ENCODE data around the gene PLET1.
A peak's percentile ranks its signal among the peaks of the same experiment; 100 is the strongest.

Gene PLET1

GRCh38 chr11:112241486-112241885 lies 19.2 kb downstream of the PLET1 start:
- DNase-seq (ENCODE audit: low read depth in 2 of 2): no peak

GRCh38 chr11:112238041-112238440 lies 22.6 kb downstream of the PLET1 start:
- no peak for DNase-seq (ENCODE audit: low read depth in 2 of 2)

- DNase-seq (ENCODE audit: low read depth in 2 of 2): no peak
These were observed 23.2 kb downstream of the PLET1 start for GRCh38 chr11:112237451-112237850.

GRCh38 chr11:112235750-112236390 lies 24.8 kb downstream of the PLET1 start:
- no peak for DNase-seq (ENCODE audit: low read depth in 2 of 2)

- DNase-seq (ENCODE audit: low read depth in 2 of 2): no peak
These were observed 28.7 kb downstream of the PLET1 start for GRCh38 chr11:112231952-112232351.

- DNase-seq (ENCODE audit: low read depth in 2 of 2): no peak
These were observed 30.8 kb downstream of the PLET1 start for GRCh38 chr11:112229746-112230433.

- DNase-seq (ENCODE audit: low read depth in 2 of 2): no peak
These were observed 31.5 kb downstream of the PLET1 start for GRCh38 chr11:112229159-112229558.

GRCh38 chr11:112228706-112229105 lies 32.0 kb downstream of the PLET1 start:
- DNase-seq (ENCODE audit: low read depth in 2 of 2): no peak

- no peak for DNase-seq (ENCODE audit: low read depth in 2 of 2)
These were observed 33.2 kb downstream of the PLET1 start for GRCh38 chr11:112227471-112227870.

GRCh38 chr11:112226831-112227401 lies 33.7 kb downstream of the PLET1 start:
- DNase-seq (ENCODE audit: low read depth in 2 of 2): no peak

GRCh38 chr11:112226062-112226830 lies 34.4 kb downstream of the PLET1 start, which contains the start of gene PTS:
Gene PTS, plus strand, starts transcription at chr11:112226428. Its CDS starts 16 bp downstream, at chr11:112226444.
- peak; percentile 53 to 72 for DNase-seq (ENCODE audit: low read depth in 2 of 2)

GRCh38 chr11:112225753-112226061 lies 35.0 kb downstream of the PLET1 start:
- no peak for DNase-seq (ENCODE audit: low read depth in 2 of 2)

GRCh38 chr11:112223754-112224532 lies 36.7 kb downstream of the PLET1 start:
- no peak for DNase-seq (ENCODE audit: low read depth in 2 of 2)

GRCh38 chr11:112223121-112223520 lies 37.5 kb downstream of the PLET1 start:
- no peak for DNase-seq (ENCODE audit: low read depth in 2 of 2)

- no peak for DNase-seq (ENCODE audit: low read depth in 2 of 2)
These were observed 38.4 kb downstream of the PLET1 start for GRCh38 chr11:112222303-112222702.

- DNase-seq (ENCODE audit: low read depth in 2 of 2): no peak
These were observed 39.3 kb downstream of the PLET1 start for GRCh38 chr11:112221274-112221835.

GRCh38 chr11:112219476-112220232 lies 41.0 kb downstream of the PLET1 start:
- DNase-seq (ENCODE audit: low read depth in 2 of 2): peak in 1 of 2 donors; percentile 8

- DNase-seq (ENCODE audit: low read depth in 2 of 2): no peak
These were observed 44.0 kb downstream of the PLET1 start for GRCh38 chr11:112216561-112217105.

GRCh38 chr11:112215621-112216020 lies 45.0 kb downstream of the PLET1 start:
- DNase-seq (ENCODE audit: low read depth in 2 of 2): no peak

- DNase-seq (ENCODE audit: low read depth in 2 of 2): no peak
These were observed 46.9 kb downstream of the PLET1 start for GRCh38 chr11:112213753-112214152.

All from stimulated activated CD8-positive, alpha-beta memory T cell treated with anti-CD3 and anti-CD28 coated beads, Interleukin-2, amount 100 ng/mL, for 1 hour (primary cell).